ENCODE data around the gene PSMD13. TPM values are rescaled to one million over a fixed set of nuclear protein-coding genes. Genes with fewer than 3 reads are reported as not detected.
"Not testable (repeated sequence)": the region's sequence is repeated elsewhere in the genome, so short reads cannot be mapped to it uniquely, and the experiment has no call there.

The PSMD13 gene
- polyA plus RNA-seq, 1 donor: 90.1 TPM

- no peak for DNase-seq (ENCODE audit: low read depth)
These were observed 35.6 kb downstream of the PSMD13 start for GRCh38 chr11:272195-272930.

DNA sequence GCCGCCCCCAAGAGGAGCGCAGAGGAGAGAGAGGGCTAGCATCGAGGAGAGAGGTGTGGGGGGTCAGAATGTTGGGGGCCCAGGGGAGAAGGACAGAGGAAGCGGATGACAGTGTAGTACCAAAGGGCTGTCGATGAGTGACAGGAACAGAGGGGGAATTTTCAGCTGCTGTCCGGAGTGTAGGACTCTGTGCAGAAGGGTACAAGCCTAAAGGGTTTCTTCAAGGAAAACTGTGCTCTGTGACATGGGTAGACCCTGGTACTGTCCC, 36.1 kb downstream of the PSMD13 start:
- no peak for DNase-seq (ENCODE audit: low read depth)

DNA sequence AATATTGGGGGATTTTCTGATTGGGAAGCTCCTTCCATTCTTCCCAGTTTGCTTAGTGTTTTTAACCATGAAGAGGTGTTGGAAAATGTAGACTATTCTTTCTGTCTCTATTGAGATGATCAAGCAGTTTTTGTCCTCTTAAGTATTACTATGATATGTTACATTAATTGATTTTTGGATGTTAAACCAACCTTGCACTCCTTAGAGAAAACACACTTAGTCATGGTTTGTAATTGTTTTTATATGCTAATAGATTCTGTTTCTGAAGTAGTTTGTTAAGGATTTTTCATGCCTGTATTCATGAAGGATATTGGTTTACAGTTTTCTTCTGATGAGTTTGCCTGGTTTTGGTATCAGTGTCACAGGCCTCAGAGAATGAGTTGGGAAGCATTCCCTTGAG, 39.4 kb downstream of the PSMD13 start:
- DNase-seq (ENCODE audit: low read depth): no peak

DNA sequence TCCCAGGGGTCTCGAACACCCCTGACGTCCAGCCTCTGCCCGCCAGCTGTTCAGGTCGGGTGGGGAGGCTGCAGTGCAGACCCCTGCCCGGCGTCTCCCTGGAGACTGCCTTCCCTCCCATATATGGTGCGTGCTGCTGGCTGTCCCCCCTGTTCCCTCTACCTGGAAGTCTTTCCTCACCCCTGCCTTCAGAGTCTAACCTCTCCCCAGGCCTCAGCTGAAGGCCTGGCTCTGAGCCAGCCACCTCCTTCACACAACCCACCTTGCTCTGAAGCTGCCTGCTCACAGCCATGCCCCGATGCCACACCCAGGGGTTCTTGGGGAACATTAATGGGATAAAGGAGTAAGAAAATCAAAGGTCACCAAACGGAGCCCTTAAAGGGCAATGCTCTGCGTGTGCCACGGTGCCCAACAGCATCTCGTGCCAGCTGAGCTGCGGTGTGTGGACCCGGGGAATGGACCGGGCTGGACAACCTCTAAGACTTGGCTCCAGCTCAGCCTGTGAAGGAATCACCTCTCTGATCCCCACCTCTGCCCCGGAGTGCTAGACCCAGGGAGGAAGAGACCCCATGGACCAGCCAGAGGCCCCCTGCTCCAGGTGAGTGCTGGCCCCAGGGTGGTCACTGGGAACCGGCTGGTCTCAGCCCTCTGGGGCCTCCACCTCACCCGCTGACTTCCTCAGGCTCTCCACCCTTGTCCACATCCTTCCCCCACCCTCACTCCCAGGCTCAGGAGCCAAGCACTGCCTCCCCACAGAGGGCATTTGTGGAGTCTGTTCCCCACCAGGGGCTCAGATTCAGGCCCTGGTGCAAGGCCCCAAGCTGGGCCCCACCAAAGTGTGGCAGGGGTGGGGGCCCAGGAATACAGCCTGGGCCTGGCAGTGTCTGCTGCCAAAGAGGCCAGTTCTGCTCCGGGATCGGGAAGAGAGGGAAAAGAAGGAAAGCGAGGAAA, 41.5 kb downstream of the PSMD13 start, which contains the start of gene NLRP6:
Gene NLRP6, plus strand, starts transcription at position 407 of the 951 bp plus-strand sequence. Its CDS starts 163 bp downstream, at position 570.
- no peak for DNase-seq (ENCODE audit: low read depth)

GRCh38 chr11:279040-279965, 42.5 kb downstream of the PSMD13 start:
- DNase-seq (ENCODE audit: low read depth): no peak

- DNase-seq (ENCODE audit: low read depth): no peak
These were observed 43.4 kb downstream of the PSMD13 start for GRCh38 chr11:279966-280705.

DNA sequence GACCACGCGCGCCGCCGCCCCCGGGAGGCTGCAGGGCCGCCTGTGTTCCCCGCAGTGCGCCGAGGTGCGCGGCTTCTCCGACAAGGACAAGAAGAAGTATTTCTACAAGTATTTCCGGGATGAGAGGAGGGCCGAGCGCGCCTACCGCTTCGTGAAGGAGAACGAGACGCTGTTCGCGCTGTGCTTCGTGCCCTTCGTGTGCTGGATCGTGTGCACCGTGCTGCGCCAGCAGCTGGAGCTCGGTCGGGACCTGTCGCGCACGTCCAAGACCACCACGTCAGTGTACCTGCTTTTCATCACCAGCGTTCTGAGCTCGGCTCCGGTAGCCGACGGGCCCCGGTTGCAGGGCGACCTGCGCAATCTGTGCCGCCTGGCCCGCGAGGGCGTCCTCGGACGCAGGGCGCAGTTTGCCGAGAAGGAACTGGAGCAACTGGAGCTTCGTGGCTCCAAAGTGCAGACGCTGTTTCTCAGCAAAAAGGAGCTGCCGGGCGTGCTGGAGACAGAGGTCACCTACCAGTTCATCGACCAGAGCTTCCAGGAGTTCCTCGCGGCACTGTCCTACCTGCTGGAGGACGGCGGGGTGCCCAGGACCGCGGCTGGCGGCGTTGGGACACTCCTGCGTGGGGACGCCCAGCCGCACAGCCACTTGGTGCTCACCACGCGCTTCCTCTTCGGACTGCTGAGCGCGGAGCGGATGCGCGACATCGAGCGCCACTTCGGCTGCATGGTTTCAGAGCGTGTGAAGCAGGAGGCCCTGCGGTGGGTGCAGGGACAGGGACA, 44.1 kb downstream of the PSMD13 start:
- DNase-seq (ENCODE audit: low read depth): no peak

DNA sequence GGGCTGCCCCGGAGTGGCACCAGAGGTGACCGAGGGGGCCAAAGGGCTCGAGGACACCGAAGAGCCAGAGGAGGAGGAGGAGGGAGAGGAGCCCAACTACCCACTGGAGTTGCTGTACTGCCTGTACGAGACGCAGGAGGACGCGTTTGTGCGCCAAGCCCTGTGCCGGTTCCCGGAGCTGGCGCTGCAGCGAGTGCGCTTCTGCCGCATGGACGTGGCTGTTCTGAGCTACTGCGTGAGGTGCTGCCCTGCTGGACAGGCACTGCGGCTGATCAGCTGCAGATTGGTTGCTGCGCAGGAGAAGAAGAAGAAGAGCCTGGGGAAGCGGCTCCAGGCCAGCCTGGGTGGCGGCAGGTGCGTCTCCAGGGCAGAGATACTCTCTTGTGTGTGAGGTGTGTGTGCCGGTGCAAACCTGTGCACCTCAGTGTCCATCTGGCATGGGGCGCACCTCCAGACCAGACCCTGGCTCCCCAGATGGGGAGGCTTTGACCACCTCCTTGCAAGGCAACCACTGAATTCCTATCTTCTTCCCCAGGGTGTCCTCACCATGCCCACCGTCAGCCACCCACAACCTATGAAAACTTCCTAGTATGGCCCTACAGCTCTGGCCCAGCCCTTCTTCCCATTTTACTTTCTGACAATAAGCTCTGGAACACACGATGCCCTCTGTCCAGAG, 44.8 kb downstream of the PSMD13 start:
- no peak for DNase-seq (ENCODE audit: low read depth)

DNA sequence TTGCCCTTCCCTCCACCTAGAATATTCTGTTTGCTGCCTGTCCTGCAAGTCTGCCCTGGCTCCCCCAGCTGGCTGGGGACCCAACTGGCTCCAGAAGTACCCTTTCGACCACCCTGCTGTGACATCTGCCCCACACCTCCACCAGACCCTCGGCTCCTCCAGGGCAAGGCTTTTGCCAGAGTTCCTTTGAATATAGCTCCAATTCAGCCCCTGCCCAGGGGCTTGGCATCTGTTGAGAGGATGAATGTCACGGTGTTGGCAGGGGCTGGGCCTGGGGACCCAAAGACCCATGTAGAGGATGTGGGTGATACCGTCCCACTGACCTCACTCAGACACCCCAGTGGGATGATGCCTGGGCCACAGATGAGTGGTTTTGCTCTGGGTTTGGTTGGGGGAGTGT, 45.4 kb downstream of the PSMD13 start:
- no peak for DNase-seq (ENCODE audit: low read depth)

- DNase-seq (ENCODE audit: low read depth): no peak
These were observed 46.0 kb downstream of the PSMD13 start for GRCh38 chr11:282630-283360.

- DNase-seq (ENCODE audit: low read depth): no peak
These were observed 46.8 kb downstream of the PSMD13 start for GRCh38 chr11:283405-284104.

DNA sequence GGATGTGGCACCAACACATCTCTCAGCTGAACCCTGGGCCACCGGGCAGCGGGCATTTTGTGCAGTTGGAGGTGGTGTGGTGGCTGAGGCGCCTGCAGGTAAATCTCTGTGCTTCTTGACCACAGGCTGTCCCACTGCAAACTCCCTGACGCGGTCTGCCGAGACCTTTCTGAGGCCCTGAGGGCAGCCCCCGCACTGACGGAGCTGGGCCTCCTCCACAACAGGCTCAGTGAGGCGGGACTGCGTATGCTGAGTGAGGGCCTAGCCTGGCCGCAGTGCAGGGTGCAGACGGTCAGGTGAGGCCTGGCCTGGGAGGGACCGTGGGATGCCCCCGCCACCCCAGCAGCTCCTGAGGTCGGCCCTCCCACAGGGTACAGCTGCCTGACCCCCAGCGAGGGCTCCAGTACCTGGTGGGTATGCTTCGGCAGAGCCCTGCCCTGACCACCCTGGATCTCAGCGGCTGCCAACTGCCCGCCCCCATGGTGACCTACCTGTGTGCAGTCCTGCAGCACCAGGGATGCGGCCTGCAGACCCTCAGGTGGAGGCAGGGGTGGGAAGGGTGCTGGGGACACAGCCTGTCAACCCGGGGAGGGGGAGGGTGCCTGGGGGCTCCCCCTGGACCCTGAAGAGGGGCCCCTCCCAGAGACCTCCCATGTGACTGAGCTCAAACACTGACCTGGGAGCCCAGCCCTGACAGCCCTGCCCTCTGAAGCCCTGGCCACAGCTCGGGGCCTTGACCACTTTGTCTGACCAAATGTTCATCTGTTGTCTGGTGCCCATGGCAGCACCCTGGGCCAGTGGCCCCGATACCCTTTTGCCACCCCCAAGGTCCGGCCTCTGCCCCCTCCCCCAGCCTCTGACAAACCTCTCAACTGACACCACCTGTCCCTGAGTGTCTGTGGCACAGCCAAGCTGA, 47.6 kb downstream of the PSMD13 start:
- DNase-seq (ENCODE audit: low read depth): no peak

DNA sequence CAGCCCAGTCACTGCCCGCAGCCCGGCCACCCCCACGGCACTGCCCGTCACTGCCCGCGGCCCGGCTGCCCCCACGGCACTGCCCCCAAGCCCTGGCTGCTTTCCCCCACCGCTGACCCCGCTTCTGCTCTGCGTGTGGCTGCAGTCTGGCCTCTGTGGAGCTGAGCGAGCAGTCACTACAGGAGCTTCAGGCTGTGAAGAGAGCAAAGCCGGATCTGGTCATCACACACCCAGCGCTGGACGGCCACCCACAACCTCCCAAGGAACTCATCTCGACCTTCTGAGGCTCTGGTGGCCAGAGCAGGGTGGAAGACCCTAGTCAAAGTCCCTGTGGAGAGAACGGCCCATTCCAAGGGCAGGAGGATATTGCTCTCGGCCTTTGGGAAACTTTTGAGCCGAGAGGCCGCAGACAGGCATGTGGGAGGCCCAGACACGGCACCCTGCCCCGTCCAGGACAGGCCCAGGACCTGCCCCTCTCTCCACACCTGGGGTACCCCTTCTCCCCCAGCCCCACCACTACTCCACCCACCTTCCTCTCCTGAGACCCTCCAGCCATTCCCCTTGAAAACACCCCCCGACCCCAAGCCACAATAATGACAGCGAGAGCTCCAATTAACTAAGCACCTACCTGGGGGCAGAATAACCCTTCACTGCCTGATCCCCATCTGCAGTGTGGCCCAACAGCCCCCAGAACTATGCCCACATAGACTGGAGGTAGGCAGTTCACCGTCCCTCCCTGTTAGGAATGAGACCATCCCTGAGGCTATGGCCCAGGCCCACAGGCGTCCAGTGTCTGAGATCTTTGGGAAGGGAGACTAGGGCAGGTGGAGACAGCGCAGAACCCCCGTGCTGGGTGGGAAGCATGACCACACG, 48.5 kb downstream of the PSMD13 start:
- DNase-seq (ENCODE audit: low read depth): no peak

- no peak for DNase-seq (ENCODE audit: low read depth)
These were observed 49.1 kb downstream of the PSMD13 start for GRCh38 chr11:285894-286220.

GRCh38 chr11:286977-287820, 50.4 kb downstream of the PSMD13 start:
- DNase-seq (ENCODE audit: low read depth): not testable (repeated sequence)

Measured in forelimb muscle (tissue), 1 donor.